Gastrocnemius medialis (tissue), 4 donors: ENCODE results near the gene ARHGAP26. TPM values are rescaled to one million over a fixed set of nuclear protein-coding genes. Genes with fewer than 3 reads are reported as not detected.
A peak's percentile ranks its signal among the peaks of the same experiment; 100 is the strongest.

Experiments
- ATAC-seq, 2 donors: fragments of 150-250 bp; one replicate each; pipeline ENCODE4 v1.9.1; 2016
- DNase-seq, 2 donors: peaks; one replicate each; pipeline ENCODE4 v3.0.0-alpha.2; 2019
- H3K27ac ChIP-seq, 4 donors: fragments of 200-600 bp; sonication (generic); 1 replicate in 1 of 4; 2 replicates in 3 of 4; pipeline ENCODE4 v1.5.1; 2016 to 2018; ENCODE audit warnings: mild to moderate bottlenecking in 2 of 4, moderate library complexity in 1 of 4
- H3K27me3 ChIP-seq, 3 donors: fragments of 200-600 bp; sonication (generic) in 2 of 3; 1 replicate in 1 of 3; 2 replicates in 2 of 3; pipeline versions ENCODE4 v1.5.1 to v1.6.0; 2016 to 2019; ENCODE audit warnings: mild to moderate bottlenecking in 1 of 3, moderate library complexity in 1 of 3
- H3K36me3 ChIP-seq, 2 donors: fragments of 200-600 bp; sonication (generic) in 1 of 2; one replicate each; pipeline ENCODE4 v1.5.1; 2017 to 2018
- H3K4me1 ChIP-seq, 2 donors: fragments of 200-600 bp; sonication (generic) in 1 of 2; one replicate each; pipeline ENCODE4 v1.5.1; 2016 to 2017; ENCODE audit warnings: mild to moderate bottlenecking in 2 of 2
- H3K4me3 ChIP-seq, 4 donors: fragments of 200-600 bp; sonication (generic) in 3 of 4; 1 replicate in 1 of 4; 2 replicates in 3 of 4; pipeline ENCODE4 v1.5.1; 2016 to 2019; ENCODE audit warnings: mild to moderate bottlenecking in 2 of 4
- H3K9me3 ChIP-seq, 3 donors: fragments of 200-600 bp; sonication (generic) in 2 of 3; 1 replicate in 1 of 3; 2 replicates in 2 of 3; pipeline ENCODE4 v1.5.1; 2016 to 2019
- CTCF ChIP-seq, 5 experiments: fragments of 450-650 bp in 3 of 5; fragments of 200-600 bp in 2 of 5; sonication (generic) in 2 of 5; IDR thresholded peaks in 4 of 5; conservative IDR thresholded peaks in 1 of 5; 1 replicate in 4 of 5; 2 replicates in 1 of 5; pipeline ENCODE4 v1.5.1; 2016 to 2019; ENCODE audit warnings: antibody characterized with exemption in 5 of 5, mild to moderate bottlenecking in 3 of 5, moderate library complexity in 3 of 5
- POLR2A ChIP-seq, 2 donors: fragments of 450-650 bp; IDR thresholded peaks; one replicate each; pipeline ENCODE4 v1.6.1; 2017; ENCODE audit warnings: antibody characterized with exemption in 2 of 2, mild to moderate bottlenecking in 2 of 2, moderate library complexity in 2 of 2
- in situ Hi-C, 4 donors: fragments of 200-750 bp; cut with MboI; loops; one replicate each; pipeline versions ENCODE4 v1.15.0 to v1.8.0; 2017; ENCODE audit warnings: low sequenced_read_pairs in 4 of 4
- intact Hi-C: fragments of 100-400 bp; cut with DNase I; formaldehyde crosslinking; loops from one replicate; pipeline ENCODE4 v1.15.1; 2023; ENCODE audit warnings: low total_unique reads
- total RNA-seq, 4 donors: library from RNA; depleted of rRNA; stranded (reverse); fragments of >200 nt; gene quantifications; one replicate each; pipeline versions ENCODE4 v1.1.0 to v1.2.3, GENCODE V29; 2016

ARHGAP26 gene
- total RNA-seq, 4 donors from 2014 or later = 9.1 to 22.4 (median 13.4) TPM

GRCh38 chr5:142954455-142954854, 184.3 kb downstream of the ARHGAP26 start:
- no peaks in the 10 kb centered on the region for H3K36me3 ChIP-seq
- no peaks in the 10 kb centered on the region for H3K9me3 ChIP-seq
- no peak for DNase-seq
- in situ Hi-C loops (no loop called here), intact Hi-C loops (no loop called here)
- peaks cover 37 to 51% of the 10 kb centered on the region in 2 donors for H3K4me1 ChIP-seq
- H3K27me3 ChIP-seq = no peaks in the 10 kb centered on the region
- no peak for ATAC-seq
- no peak overlapping the region for H3K4me3 ChIP-seq
- no peak for TF ChIP-seq CTCF (IDR thresholded peaks at IDR 0.05 in 4 of 5, conservative IDR thresholded peaks at IDR 0.05 in 1 of 5)
- no peak for TF ChIP-seq POLR2A (IDR thresholded peaks at IDR 0.05)
- no peak overlapping the region for H3K27ac ChIP-seq

- in situ Hi-C loops (no loop called here), intact Hi-C loops (no loop called here)
- no peaks in the 10 kb centered on the region for H3K27me3 ChIP-seq
- DNase-seq = no peak
- H3K27ac ChIP-seq = no peak overlapping the region
- no peak for ATAC-seq
- H3K4me3 ChIP-seq = no peak overlapping the region
- peaks cover 40 to 56% of the 10 kb centered on the region in 2 donors for H3K4me1 ChIP-seq
- no peaks in the 10 kb centered on the region for H3K36me3 ChIP-seq
- H3K9me3 ChIP-seq = no peaks in the 10 kb centered on the region
- no peak for TF ChIP-seq POLR2A (IDR thresholded peaks at IDR 0.05)
- no peak for TF ChIP-seq CTCF (IDR thresholded peaks at IDR 0.05 in 4 of 5, conservative IDR thresholded peaks at IDR 0.05 in 1 of 5)
Measured at GRCh38 chr5:142955628-142956027, 185.5 kb downstream of the ARHGAP26 start.

GRCh38 chr5:142957528-142957927, 187.4 kb downstream of the ARHGAP26 start:
- H3K9me3 ChIP-seq = no peaks in the 10 kb centered on the region
- ATAC-seq (peak; percentile 50 to 70), DNase-seq (no peak)
- in situ Hi-C loops (no loop called here), intact Hi-C loops (no loop called here)
- H3K27me3 ChIP-seq = no peaks in the 10 kb centered on the region
- H3K36me3 ChIP-seq = no peaks in the 10 kb centered on the region
- peak overlapping the region; percentile 5 to 59 (median 44) for H3K27ac ChIP-seq
- peaks cover 40 to 56% of the 10 kb centered on the region in 2 donors for H3K4me1 ChIP-seq
- TF ChIP-seq POLR2A (IDR thresholded peaks at IDR 0.05) = no peak
- TF ChIP-seq CTCF (IDR thresholded peaks at IDR 0.05 in 4 of 5, conservative IDR thresholded peaks at IDR 0.05 in 1 of 5) = no peak
- no peak overlapping the region for H3K4me3 ChIP-seq

- DNase-seq = no peak
- Histone ChIP-seq H3K36me3 (no peaks in the 10 kb centered on the region), H3K27ac (peak overlapping the region in 1 of 4 donors; percentile 6), H3K9me3 (no peaks in the 10 kb centered on the region), H3K4me3 (no peak overlapping the region), H3K27me3 (no peaks in the 10 kb centered on the region), H3K4me1 (peaks cover 40 to 55% of the 10 kb centered on the region in 2 donors)
- intact Hi-C loops (no loop called here), in situ Hi-C loops (no loop called here)
- no peak for TF ChIP-seq CTCF (IDR thresholded peaks at IDR 0.05 in 4 of 5, conservative IDR thresholded peaks at IDR 0.05 in 1 of 5)
- ATAC-seq = no peak
Measured at GRCh38 chr5:142958944-142959682, 188.9 kb downstream of the ARHGAP26 start.
